ENCODE results near the gene VTI1B.
"Not testable (repeated sequence)": the region's sequence is repeated elsewhere in the genome, so short reads cannot be mapped to it uniquely, and the experiment has no call there.

The VTI1B gene

DNA sequence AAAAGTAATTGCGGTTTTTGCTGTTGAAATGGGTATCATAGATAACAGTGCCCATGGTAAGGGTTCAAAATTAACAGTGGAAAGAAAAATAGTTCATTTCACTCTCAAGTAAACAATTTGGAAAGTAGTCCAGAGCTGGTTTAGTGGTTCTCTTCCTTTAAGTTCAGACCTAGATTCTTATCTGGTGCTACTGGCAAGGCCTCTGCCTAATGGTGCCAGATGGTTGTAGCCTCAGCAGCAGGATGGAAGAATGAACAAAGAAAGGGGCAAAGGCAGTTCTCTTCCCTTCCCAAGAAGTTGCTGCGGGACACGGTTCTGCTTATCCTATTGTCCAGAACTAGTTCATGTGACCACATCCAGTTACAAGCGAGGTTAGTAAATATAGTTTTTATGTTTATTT lies 44.2 kb downstream of the VTI1B start:
- H3K36me3 Mint-ChIP-seq (ENCODE audit: low read depth): no peaks in the 10 kb centered on the region

DNA sequence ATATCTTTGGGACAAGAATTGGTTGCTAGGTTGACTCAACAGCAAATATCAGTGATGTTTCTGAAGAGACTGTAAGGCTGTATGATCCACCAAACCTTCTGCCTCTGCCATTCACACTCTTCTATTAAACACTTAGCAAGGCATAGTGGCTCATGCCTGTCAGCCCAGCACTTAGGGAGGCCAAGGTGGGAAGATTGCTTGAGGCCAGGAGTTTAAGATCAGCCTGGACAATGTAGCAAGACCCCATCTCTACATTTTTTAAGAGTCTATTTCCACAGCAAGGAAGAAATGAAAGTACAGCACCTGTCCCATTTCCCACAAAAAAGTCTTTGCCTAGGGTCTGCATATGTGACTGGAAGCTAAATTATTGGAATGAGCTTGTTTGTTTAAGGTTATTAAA lies 46.9 kb downstream of the VTI1B start:
- H3K4me1 Mint-ChIP-seq (ENCODE audit: low read depth): peaks cover 11% of the 10 kb centered on the region
- no peaks in the 10 kb centered on the region for H3K9me3 Mint-ChIP-seq

More for the DNA sequence above, 44.2 kb downstream of the VTI1B start:
- no peak for DNase-seq
- no peaks in the 10 kb centered on the region for H3K27me3 Mint-ChIP-seq
- H3K4me3 Mint-ChIP-seq: no peak overlapping the region
- no peaks in the 10 kb centered on the region for H3K9me3 Mint-ChIP-seq
- H3K4me1 Mint-ChIP-seq (ENCODE audit: low read depth): no peaks in the 10 kb centered on the region
- H3K27ac Mint-ChIP-seq: no peak overlapping the region

DNA sequence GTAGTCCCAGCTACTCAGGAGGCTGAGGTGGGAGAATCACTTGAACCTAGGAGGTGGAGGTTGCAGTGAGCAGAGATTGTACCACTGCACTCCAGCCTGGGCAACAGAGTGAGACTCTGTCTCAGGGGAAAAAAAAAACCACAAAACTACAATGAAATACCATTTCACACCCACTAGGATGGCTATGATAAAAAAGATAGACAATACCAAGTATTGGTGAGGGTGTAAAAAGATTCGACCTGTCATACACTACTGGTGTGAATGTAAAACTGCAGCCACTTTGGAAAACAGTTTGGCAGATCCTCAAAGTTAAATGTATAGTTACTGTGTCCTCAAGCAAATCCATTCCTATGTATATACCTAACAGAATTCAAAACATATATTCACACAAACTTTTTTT lies 48.3 kb downstream of the VTI1B start:
- peaks cover 17% of the 10 kb centered on the region for H3K4me1 Mint-ChIP-seq (ENCODE audit: low read depth)
- not testable (repeated sequence) for H3K9me3 Mint-ChIP-seq; H3K4me3 Mint-ChIP-seq; H3K27me3 Mint-ChIP-seq; H3K36me3 Mint-ChIP-seq (ENCODE audit: low read depth); H3K27ac Mint-ChIP-seq; DNase-seq

More for the DNA sequence above, 46.9 kb downstream of the VTI1B start:
- H3K27me3 Mint-ChIP-seq: no peaks in the 10 kb centered on the region
- DNase-seq: no peak
- H3K36me3 Mint-ChIP-seq (ENCODE audit: low read depth): no peaks in the 10 kb centered on the region
- no peak overlapping the region for H3K27ac Mint-ChIP-seq
- no peak overlapping the region for H3K4me3 Mint-ChIP-seq

DNA sequence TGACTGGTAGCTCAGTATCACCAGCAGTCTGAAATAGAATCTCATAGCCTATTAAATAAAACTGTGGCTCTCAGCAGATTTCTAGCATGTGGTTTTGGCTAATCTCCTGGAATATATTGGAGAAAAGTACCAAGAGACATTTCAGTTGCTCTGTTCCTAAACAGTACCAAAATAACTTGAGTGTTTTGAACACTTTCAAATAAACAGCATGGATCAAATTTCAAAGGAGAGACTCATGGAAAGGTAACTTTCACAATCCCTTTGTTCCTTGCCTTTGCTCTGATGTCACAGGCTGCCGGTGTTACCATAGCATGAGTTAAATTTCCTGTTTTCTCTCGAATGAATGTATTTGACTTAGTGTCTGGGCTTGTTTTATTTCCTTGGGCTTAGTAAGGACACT lies 51.3 kb downstream of the VTI1B start:
- Mint-ChIP-seq H3K4me3 (no peak overlapping the region), H3K27ac (peak overlapping the region; percentile 88), H3K4me1 (ENCODE audit: low read depth) (peaks cover 40% of the 10 kb centered on the region)

DNA sequence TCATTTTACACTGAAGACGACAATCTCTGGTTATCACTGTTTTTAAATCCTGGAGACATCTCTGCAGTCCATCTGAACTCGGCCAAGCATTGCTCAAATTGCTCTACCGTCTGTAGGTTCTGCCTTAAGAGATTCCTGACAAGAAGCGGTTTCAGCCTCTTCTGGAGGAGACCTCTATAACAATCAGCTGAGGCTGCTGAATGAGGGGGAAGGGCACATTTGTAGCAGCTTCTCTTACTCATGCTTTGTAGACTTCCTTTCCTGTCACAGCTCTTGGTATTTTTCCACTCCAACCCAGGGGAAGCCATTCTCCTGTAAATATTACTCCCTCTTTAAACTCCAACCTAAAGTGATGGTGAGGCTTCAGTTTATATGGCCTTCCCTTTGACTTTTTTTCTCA lies 51.8 kb downstream of the VTI1B start:
- no peak overlapping the region for H3K4me3 Mint-ChIP-seq
- no peak for DNase-seq
- peaks cover 6% of the 10 kb centered on the region for H3K27me3 Mint-ChIP-seq
- peak overlapping the region; percentile 88 for H3K27ac Mint-ChIP-seq
- peaks cover 40% of the 10 kb centered on the region for H3K4me1 Mint-ChIP-seq (ENCODE audit: low read depth)
- H3K36me3 Mint-ChIP-seq (ENCODE audit: low read depth): no peaks in the 10 kb centered on the region
- no peaks in the 10 kb centered on the region for H3K9me3 Mint-ChIP-seq

More for the DNA sequence above, 51.3 kb downstream of the VTI1B start:
- no peak for DNase-seq
- H3K9me3 Mint-ChIP-seq: no peaks in the 10 kb centered on the region
- H3K36me3 Mint-ChIP-seq (ENCODE audit: low read depth): no peaks in the 10 kb centered on the region
- peaks cover 6% of the 10 kb centered on the region for H3K27me3 Mint-ChIP-seq

DNA sequence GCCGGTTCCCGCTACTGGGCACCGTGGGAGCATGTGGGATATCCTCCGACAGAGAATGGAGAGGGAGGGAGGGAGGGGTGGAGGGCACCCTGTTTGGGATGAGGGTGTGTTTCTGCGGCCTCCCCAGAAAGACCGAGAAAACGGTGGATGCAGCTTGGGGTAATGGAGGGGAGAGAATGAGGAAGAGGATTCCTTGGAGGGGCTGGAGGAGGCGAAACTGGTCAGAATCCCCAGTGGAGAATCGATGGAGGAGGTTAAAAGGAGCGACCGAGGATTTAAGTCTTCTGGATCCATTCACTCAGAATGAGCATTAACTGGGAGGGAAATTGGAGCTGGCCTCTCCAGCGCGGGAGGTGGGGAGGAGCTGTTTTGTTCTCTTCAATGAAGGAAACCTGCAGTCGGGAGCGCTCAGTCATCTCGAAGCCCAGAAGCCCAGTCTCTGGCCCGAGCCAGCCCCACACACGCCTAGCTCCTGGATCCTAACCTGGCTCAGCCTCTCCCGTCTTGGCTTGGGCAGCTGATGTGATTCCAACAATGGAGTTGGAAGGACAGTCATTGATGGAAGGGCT lies 54.1 kb downstream of the VTI1B start:
- H3K9me3 Mint-ChIP-seq: no peaks in the 10 kb centered on the region
- peaks cover 6% of the 10 kb centered on the region for H3K27me3 Mint-ChIP-seq
- no peaks in the 10 kb centered on the region for H3K36me3 Mint-ChIP-seq (ENCODE audit: low read depth)
- peak; percentile 32 for DNase-seq
- H3K27ac Mint-ChIP-seq: peak overlapping the region; percentile 46
- peaks cover 40% of the 10 kb centered on the region for H3K4me1 Mint-ChIP-seq (ENCODE audit: low read depth)
- H3K4me3 Mint-ChIP-seq: peak overlapping the region; percentile 85

DNA sequence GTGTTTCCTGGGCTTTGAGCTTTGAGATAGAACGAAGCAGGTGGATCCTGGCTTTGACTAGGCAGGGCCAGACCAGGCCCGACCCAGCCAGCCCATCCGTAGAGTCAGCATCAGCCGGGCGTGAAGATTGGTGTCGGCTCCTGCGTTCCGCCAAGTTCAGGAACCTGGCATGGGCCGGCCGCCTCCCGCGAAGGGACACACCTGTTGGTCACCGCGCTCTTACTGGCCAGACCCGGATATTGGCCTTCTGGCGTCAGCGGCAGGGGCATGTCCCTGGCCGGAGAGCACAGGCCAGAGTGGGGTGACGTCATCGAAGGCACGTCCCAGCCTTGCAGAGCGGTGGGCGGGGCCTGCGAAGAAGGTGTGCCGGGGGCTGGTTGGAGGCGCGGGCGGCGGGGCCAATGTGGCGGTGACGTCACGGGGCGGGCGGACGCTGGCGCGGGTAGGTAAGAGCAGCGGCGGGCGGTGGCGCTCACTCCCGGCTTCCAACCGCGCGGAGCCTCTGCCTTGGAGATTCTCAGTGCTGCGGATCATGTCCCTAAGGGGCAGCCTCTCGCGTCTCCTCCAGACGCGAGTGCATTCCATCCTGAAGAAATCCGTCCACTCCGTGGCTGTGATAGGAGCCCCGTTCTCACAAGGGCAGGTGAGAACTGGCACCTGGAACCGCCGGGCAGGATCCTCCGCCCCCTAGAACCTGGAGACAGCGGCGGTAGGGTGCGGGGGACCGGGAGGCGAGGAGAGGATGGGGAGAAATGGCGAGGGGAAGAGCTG lies 54.8 kb downstream of the VTI1B start, which contains the start of gene ARG2:
ARG2 (plus strand) TSS at position 475 of the 771 bp plus-strand sequence; CDS start at position 533, 58 bp downstream.
- Mint-ChIP-seq H3K27ac (peak within 1 kb of the TSS; percentile 88), H3K4me1 (ENCODE audit: low read depth) (peaks cover 40% of the 10 kb centered on the region), H3K27me3 (peaks cover 6% of the 10 kb centered on the region), H3K36me3 (ENCODE audit: low read depth) (no peaks in the 10 kb centered on the region), H3K4me3 (peak within 1 kb of the TSS; percentile 85), H3K9me3 (no peaks in the 10 kb centered on the region)
- peak; percentile 97 for DNase-seq

DNA sequence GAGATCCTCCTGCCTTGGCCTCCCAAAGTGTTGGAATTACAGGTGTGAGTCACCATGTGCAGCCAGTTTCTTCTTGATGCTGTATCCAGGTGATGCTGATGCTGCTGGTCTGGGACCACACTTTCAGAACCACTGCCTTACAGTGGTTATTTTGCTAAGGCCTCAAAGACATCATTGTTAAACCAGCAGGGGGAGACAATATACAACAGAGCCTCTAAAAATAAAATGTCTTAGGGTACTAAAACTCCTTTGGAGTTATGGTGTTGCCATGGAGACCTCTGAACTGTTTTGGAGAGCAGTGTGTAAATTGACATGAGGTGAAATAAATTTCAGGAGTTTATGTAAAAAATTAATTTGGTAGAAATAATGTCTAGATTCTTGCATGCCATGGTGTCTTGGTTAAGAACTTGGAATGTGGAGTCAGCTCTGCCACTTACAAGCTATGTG lies 55.8 kb downstream of the VTI1B start:
- Mint-ChIP-seq H3K36me3 (ENCODE audit: low read depth) (no peaks in the 10 kb centered on the region), H3K27me3 (peaks cover 6% of the 10 kb centered on the region), H3K27ac (peak overlapping the region; percentile 88), H3K4me3 (peak overlapping the region; percentile 85), H3K4me1 (ENCODE audit: low read depth) (peaks cover 37% of the 10 kb centered on the region), H3K9me3 (no peaks in the 10 kb centered on the region)
- DNase-seq: peak; percentile 32

DNA sequence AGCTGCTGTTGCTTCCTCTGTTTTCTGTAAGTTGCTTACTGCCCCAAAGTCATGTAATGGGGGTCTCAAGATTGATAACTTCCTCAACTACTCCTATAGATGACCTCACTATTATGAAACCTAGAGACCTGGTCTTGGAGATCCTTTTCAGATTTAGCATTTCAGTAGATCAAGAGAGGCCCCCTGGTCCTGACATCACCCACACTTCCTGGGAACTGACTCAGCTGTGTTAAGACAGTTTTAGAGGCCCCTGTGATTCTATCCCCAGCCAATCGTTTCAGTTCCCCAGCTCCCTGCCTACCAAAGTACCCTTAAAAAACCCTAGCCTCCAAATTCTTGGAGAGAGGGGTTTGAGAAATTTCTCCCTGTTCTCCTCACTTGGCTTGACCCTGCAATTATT lies 63.9 kb downstream of the VTI1B start:
- Mint-ChIP-seq H3K4me1 (ENCODE audit: low read depth) (peaks cover 10% of the 10 kb centered on the region), H3K27ac (peak overlapping the region; percentile 26), H3K9me3 (no peaks in the 10 kb centered on the region), H3K36me3 (ENCODE audit: low read depth) (no peaks in the 10 kb centered on the region), H3K4me3 (no peak overlapping the region), H3K27me3 (peaks cover 11% of the 10 kb centered on the region)
- no peak for DNase-seq

DNA sequence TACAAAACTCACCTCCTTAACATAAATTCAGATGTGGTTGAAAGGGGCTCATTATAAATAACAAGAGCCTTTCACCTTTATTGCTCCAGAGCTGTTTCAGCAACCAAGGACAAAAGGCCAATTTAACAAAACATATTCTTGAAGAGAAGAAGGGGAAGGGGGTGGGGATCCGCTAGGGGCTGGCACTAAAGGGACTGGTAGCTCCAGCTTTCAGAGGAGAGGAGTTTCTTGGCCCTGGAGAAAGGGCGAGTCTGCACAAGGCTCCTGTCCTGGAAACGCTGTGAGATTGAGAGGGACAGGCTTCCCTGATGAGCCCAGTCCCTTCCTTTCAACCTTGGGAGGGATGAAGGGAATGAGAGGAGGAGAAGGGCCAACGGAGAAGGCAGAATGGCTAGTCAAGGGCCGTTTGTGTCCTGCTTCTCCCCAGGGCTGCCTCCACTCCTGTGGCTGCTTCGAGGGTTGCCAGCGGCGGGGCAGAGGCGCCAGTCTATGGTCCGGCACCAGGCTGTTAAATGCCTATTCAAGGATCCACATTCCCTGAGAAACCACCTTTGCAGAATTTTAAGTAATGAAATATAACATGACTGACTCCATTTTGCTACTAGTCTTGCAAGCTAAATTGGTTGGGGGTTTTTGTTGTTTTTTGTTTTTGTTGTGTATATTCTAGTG lies 64.7 kb downstream of the VTI1B start:
- Mint-ChIP-seq H3K4me3 (no peak overlapping the region), H3K36me3 (ENCODE audit: low read depth) (no peaks in the 10 kb centered on the region), H3K27ac (no peak overlapping the region), H3K4me1 (ENCODE audit: low read depth) (peaks cover 10% of the 10 kb centered on the region), H3K9me3 (no peaks in the 10 kb centered on the region), H3K27me3 (peaks cover 11% of the 10 kb centered on the region)
- DNase-seq: no peak

DNA sequence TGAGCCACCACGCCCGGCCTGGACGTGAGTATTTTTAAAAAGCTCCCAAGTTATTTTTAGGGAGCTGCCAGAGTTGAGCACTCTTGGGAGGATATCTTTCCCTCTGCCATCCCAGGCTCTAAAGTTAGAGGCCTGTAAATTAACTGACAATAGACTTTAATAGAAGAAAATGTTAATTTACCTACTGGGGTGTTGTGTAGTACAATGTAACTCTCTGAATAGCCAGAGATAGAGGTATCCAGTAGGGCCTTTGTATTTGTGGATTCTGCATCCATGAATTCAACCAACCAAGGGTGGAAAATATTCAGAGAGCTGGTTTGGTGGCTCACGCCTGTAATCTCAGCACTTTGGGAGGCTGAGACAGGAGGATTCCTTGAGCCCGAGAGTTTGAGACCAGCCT lies 66.8 kb downstream of the VTI1B start:
- H3K36me3 Mint-ChIP-seq (ENCODE audit: low read depth): no peaks in the 10 kb centered on the region
- H3K27ac Mint-ChIP-seq: no peak overlapping the region

DNA sequence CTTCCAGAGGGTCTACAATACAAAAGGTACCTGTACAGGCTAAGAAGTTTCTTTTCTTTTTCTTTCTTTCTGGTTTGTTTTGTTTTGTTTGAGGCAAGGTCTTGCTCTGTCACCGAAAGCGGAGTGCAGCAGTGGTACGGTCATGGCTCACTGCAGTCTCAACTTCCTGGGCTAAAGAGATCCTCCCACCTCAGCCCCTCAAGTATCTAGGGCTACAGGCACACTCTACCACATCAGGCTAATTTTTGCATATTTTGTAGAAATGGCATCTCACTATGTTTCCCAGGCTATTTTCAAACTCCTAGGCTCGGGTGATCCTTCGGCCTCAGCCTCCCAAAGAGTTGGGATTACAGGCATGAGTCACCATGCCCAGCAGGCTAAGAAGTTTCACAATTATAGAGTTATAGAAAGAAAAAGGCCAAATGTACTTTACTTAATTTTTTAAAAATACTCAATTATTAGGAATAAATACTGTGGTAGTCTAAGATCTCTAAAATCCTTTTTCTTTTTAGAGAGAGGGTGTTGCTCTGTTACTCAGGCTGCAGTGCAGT lies 71.4 kb downstream of the VTI1B start:
- no peak for DNase-seq
- Mint-ChIP-seq H3K27ac (no peak overlapping the region), H3K4me1 (ENCODE audit: low read depth) (peaks cover 23% of the 10 kb centered on the region), H3K4me3 (no peak overlapping the region), H3K9me3 (peaks cover 2% of the 10 kb centered on the region), H3K27me3 (no peaks in the 10 kb centered on the region), H3K36me3 (ENCODE audit: low read depth) (peaks cover 12% of the 10 kb centered on the region)

More for the DNA sequence above, 66.8 kb downstream of the VTI1B start:
- H3K9me3 Mint-ChIP-seq: no peaks in the 10 kb centered on the region
- H3K4me1 Mint-ChIP-seq (ENCODE audit: low read depth): peaks cover 10% of the 10 kb centered on the region
- no peak overlapping the region for H3K4me3 Mint-ChIP-seq
- H3K27me3 Mint-ChIP-seq: peaks cover 5% of the 10 kb centered on the region
- no peak for DNase-seq

DNA sequence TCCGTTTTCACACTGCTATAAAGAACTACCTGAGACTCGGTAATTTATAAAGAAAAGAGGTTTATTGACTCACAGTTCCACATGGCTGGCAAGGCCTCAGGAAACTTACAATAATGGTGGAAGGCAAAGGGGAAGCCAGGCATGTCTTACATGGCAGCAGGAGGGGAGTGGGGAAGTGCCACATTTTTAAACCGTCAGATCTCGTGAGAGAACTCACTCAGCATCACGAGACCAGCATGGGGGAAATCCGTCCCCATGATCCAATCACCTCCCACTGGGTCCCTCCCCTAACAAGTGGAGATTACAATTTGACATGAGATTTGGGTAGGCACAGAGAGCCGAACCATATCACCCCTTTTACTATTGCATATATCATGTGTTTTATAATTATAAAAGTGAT lies 72.4 kb downstream of the VTI1B start:
- Mint-ChIP-seq H3K9me3 (peaks cover 2% of the 10 kb centered on the region), H3K4me3 (no peak overlapping the region), H3K27ac (no peak overlapping the region), H3K27me3 (no peaks in the 10 kb centered on the region), H3K4me1 (ENCODE audit: low read depth) (peaks cover 31% of the 10 kb centered on the region), H3K36me3 (ENCODE audit: low read depth) (peaks cover 18% of the 10 kb centered on the region)
- DNase-seq: no peak

DNA sequence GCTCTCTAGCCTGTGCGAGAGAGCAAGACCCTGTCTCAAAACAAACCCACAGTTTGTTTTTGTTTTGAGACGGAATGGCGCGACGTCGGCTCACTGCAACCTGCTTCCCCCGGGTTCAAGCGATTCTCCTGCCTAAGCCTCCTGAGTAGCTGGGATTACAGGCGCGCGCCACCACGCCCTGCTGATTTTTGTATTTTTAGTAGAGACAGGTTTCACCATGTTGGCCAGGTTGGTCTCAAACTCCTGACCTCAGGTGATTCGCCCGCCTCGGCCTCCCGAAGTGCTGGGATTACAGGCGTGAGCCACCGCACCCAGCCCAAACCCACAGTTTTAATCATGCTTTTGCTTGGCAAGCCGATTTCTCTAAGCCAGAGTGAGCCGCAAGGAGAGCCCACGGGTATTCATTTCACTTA lies 73.9 kb downstream of the VTI1B start:
- not testable (repeated sequence) for DNase-seq, H3K27me3 Mint-ChIP-seq, H3K9me3 Mint-ChIP-seq
- Mint-ChIP-seq H3K4me1 (ENCODE audit: low read depth) (peaks cover 42% of the 10 kb centered on the region), H3K36me3 (ENCODE audit: low read depth) (peaks cover 30% of the 10 kb centered on the region), H3K27ac (peak overlapping the region; percentile 94), H3K4me3 (peak overlapping the region; percentile 86)

All from activated T-cell treated with anti-CD3 and anti-CD28 coated beads, Interleukin-2, amount 50 U/mL, for 24 hours (primary cell).